GM21360 (cell line): Measurements from ENCODE around the gene NUBP2.
"Not testable (repeated sequence)": the region's sequence is repeated elsewhere in the genome, so short reads cannot be mapped to it uniquely, and the experiment has no call there.

Source experiments
- ATAC-seq: cut with Tn5 transposase; IDR thresholded peaks from one replicate; pipeline ENCODE4 v1.9.1; 2021; ENCODE audit warnings: mild to moderate bottlenecking, moderate library complexity; ENCODE audit not compliant: unreplicated experiment

Gene NUBP2

GRCh38 chr16:1784977-1785845, 2.5 kb downstream of the NUBP2 start:
- no peak for ATAC-seq

GRCh38 chr16:1785846-1786170, 3.0 kb downstream of the NUBP2 start:
- ATAC-seq, result no peak

- ATAC-seq, result no peak
These were observed 3.7 kb downstream of the NUBP2 start for GRCh38 chr16:1786242-1787055.

- ATAC-seq, result no peak
These were observed 4.2 kb downstream of the NUBP2 start for GRCh38 chr16:1787056-1787321.

GRCh38 chr16:1787322-1788094, 4.7 kb downstream of the NUBP2 start:
- no peak for ATAC-seq

- no peak for ATAC-seq
These were observed 5.4 kb downstream of the NUBP2 start for GRCh38 chr16:1788095-1788707.

- no peak for ATAC-seq
These were observed 5.9 kb downstream of the NUBP2 start for GRCh38 chr16:1788708-1789100.

- no peak for ATAC-seq
These were observed 6.9 kb downstream of the NUBP2 start for GRCh38 chr16:1789643-1790045.

GRCh38 chr16:1790261-1790610, 7.5 kb downstream of the NUBP2 start:
- no peak for ATAC-seq

GRCh38 chr16:1790611-1791255, 8.0 kb downstream of the NUBP2 start:
- no peak for ATAC-seq

GRCh38 chr16:1791256-1791942, 8.6 kb downstream of the NUBP2 start:
- no peak for ATAC-seq

- no peak for ATAC-seq
These were observed 9.4 kb downstream of the NUBP2 start for GRCh38 chr16:1791943-1792812.

GRCh38 chr16:1792836-1793577, 10.2 kb downstream of the NUBP2 start:
- no peak for ATAC-seq

- no peak for ATAC-seq
These were observed 10.9 kb downstream of the NUBP2 start, which contains the start of gene IGFALS for GRCh38 chr16:1793578-1794220. Gene IGFALS, minus strand, starts transcription at chr16:1793705. Its CDS starts 53 bp downstream, at chr16:1793652.

GRCh38 chr16:1794221-1794871, 11.6 kb downstream of the NUBP2 start:
- ATAC-seq, result no peak

GRCh38 chr16:1794908-1795666, 12.3 kb downstream of the NUBP2 start:
- no peak for ATAC-seq

- ATAC-seq, result not testable (repeated sequence)
These were observed 16.5 kb downstream of the NUBP2 start for GRCh38 chr16:1799263-1799662.
